DMS114 treated with DMSO at 0.1 percent for 48 hours (cell line): ENCODE measurements around the gene HBZ.
"Not testable (repeated sequence)": the region's sequence is repeated elsewhere in the genome, so short reads cannot be mapped to it uniquely, and the experiment has no call there.

Experiments
- DNase-seq: peaks from one replicate; lab custom pipeline; 2025; ENCODE audit not compliant: unreplicated experiment; lab: John Stamatoyannopoulos, UW

Gene HBZ

DNA sequence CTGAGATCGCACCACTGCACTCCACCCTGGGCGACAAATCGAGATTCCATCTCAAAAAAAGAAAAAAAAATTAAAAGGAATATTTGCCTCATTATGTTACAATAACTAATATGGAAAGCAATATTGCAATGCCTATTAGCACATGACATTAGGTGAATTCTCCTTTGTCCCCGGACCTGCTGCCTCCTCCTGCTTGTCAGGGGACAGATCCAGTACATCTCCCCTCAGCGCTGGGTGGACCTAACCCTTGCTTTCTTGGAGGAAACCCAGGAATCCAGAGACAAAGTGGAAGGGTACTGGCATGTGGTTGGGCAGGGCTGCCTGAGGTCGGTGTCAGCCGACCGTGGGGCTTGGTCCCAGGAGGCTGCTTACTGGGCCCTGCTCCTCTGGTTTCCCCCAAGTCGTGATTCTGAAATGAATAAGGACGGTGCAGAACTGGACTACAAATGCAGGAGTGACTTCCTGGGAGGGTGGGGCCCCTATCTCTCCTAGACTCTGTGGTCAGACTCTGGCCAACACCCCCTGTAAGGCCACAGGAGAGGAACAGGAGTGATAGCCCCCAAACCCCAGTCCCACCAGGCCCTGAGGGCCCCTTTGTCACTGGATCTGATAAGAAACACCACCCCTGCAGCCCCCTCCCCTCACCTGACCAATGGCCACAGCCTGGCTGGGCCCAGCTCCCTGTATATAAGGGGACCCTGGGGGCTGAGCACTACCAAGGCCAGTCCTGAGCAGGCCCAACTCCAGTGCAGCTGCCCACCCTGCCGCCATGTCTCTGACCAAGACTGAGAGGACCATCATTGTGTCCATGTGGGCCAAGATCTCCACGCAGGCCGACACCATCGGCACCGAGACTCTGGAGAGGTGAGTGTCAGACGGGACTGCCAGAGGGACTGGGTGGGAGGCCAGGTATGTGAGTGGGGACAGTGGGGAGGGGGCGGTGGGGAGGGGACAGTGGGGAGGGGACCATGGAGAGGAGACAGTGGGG lies at the start of gene HBZ:
Gene HBZ (plus strand): TSS at position 504 of the 988 bp plus-strand sequence. CDS start 266 bp downstream, at position 770.
- DNase-seq, result no peak

DNA sequence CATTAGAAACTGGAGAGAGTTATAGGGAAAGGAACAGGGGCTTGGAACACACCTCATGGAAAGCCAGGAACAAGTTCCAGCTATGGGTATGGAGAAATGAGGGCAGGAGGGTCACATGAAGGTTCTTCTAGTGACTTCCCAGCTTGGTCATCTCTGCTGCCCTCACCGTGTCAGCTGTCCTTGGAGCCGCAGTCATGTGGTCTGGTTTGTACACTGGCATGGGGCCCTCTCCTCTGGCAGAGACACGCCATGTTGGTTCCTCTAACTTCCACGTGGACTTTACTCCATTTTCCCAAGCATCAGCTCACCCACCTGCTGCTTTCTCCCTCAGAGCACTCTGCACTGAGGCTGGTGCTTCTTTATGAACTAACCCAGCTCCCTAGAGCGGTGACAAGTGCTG lies 48.1 kb upstream of the HBZ start:
- DNase-seq, result no peak

DNA sequence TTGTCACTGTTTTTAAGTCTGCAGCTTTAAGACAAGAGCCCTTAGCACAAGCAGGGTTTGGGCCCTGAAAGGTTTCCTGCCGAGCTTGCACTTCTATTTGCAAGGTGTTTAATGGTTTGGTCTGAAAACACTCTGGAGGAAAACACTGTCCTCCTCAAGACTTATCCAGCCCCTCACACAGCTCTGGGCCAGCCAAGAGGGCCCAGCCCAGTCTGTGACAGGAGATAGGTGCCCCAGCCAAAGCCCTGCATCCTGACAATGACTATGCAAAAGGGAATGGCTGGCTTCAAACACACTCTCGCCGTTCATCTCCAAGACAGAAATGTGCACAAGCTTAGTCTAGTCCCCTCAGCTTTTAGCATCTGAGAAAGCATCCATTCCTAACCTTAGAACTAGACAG lies 47.5 kb upstream of the HBZ start:
- DNase-seq, result no peak

DNA sequence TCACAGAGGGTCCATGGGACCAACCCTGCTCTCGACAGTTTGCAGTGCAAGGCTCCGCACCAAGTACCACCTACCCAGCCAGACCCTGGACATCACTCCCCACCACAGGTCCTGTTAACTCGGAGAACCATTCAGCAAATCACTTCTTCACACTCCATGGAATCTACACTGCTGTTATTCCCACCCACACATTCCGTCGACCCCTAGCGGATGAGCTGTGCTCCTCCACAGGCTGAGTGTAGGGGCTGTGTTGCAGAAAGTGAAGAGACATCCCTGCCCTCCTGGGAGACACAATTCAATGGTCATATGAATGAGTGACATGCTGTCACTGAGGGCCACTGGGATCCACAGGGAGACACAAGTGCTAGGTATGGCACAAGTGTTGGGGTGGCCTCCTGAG lies 46.9 kb upstream of the HBZ start:
- DNase-seq, result no peak

DNA sequence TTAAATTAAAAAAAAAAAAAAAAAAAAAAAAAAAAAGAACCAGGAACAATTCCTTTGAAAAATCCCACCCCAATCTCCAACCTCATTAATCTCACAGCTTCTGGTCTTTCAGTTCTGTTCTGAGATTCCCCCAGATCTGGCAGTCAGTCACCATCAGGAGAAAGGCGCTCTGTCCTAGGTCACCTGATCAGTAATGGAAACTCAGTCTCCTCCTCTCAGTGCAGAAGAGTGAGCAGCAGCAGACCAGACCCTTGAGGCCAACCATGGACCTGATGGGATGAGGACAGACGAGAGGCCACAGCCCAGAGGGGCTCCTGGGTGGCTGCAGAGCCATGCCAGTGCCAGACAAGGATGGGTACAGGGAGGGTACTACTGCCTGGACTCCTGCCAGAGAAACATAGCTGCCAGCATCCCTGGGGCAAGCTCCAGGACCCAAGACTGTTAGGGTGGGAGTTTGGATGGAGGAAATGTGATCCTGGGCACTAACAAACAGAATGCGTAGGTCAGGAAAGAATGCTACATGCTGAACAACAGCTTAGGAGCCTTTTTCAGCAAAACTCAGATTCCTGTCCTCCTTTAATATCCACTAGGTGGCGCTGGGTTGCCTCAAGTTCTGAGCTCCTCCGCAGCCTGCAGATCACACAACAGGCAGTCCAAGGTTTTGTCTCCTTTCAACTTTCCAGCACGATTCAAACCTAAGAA lies 45.7 kb upstream of the HBZ start:
- DNase-seq, result peak; percentile 67

DNA sequence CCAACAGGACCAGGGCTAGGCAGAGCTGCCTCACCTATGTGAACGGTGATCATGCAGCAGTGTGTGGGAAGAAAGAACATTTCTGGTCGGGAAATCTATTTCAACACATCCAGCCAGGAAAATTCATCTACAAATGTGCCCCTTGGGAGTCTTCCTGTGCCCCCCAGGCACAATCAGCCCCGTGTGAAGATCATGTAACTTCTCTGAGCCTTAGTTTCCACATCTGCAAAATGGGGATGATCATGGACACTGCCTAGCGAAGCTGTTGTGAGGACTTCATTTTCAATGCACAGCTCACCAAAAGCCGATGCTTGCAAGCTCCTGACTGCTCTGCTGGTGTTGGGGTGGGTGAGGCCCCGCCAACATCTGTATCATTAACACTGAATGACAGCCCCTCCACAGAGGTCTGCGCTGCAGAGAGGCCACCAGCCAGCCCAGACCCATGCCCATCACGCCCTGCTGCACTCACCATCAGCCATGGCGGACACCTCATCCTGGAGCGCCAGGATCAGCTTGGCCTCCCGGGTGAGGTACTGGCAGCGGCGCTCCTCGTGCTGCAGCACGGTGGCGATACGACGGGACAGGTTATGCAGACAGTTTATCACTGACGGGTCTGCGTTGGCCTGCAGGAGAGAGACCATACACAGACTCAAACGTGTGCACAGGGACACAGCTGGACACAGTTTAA lies 40.1 kb upstream of the HBZ start:
- DNase-seq, result no peak

DNA sequence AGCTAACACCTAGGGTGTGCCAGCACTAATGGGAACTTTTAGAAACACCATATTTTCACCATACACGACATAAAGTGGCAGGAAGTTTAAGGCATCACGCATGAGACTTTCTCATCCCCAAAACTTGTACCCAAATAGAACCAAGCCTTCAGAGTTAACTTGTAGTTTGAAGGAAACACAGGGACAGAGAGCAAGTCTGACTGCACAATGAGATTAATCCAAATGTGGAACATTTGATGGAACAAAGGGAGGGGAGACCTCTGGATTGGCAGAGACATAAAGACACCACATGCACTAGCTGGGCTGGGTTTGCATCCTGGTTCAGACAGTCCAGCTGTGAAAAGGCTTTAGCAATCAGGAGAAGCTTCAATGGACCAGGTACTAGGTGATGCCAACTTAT lies 38.1 kb upstream of the HBZ start:
- no peak for DNase-seq

DNA sequence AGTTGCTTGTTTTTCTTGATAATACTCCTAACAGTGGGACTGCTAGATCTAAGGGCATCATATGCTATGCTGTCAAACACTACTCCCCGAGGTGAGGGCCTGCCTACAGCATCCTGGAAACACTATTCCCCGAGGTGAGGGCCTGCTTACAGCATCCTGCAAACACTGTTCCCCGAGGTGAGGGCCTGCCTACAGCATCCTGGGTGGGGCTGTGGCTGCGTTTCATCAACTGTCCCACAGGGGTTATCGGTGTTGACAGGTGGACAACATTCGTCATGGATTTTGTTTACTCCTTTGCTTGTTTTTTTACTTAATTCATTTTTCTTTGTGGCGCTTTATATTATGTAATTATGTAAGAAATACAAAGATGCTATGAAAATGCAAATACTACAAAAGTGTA lies 36.4 kb upstream of the HBZ start:
- no peak for DNase-seq

DNA sequence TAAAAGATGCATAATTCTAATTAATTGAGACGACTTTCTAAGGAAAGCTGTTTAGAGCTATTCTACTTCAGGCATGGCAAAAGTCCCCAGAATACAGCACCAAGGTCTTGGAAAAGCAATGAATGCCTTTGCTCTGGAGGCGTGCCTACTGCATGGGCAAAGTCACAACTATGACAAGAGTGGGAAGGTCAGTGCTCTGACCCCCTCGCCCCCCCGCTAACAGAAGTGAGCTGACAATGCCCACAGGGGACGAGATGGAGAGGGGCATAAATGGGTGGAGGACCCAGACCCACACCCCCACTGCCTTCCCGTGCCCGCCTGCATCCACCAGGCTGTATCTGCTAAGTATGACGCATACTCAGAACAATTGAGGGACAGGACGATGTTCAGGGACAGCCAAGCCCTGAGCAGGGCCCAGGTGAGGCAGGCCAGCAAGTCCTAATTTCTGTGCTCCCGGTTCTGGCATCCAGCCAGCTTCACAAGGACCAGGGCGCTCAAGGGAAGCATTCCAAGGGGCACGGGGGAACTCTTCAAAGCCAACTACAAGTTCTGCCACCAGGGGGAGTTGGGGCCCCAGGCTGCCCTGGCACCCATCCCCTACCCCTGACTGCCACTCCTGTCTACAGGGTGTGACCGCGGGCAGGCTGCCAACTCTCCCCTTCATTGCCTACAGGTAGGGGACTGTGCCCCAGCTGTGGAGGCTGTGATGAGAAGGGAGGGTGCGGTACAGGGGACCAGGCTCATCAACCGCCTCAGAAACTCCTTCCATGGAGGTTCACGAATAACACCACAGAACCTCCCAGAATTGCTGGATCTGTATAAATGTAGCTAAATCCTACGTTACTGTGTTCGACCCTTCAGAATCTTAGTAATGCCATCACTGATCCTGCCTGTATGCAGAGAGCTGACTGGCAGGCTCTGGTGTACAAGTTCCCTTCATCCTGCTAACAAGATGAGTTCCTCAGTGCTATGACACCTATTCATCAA lies 34.8 kb upstream of the HBZ start:
- DNase-seq, result no peak

DNA sequence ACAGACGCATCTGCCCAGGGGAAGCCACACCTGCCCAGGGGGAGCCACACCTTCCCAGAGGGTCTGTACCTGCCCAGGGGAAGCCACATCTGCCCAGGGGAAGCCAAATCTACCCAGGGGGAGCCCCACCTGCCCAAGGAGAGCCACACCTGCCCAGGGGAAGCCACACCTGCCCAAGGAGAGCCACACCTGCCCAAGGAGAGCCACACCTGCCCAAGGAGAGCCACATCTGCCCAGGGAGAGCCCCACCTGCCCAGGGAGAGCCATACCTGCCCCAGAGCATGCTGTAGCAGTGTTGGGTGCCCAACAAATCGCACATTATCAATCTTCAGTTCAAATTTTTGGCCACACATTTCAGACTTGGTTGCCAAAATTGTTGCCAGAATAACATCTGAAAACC lies 33.6 kb upstream of the HBZ start:
- DNase-seq, result no peak

DNA sequence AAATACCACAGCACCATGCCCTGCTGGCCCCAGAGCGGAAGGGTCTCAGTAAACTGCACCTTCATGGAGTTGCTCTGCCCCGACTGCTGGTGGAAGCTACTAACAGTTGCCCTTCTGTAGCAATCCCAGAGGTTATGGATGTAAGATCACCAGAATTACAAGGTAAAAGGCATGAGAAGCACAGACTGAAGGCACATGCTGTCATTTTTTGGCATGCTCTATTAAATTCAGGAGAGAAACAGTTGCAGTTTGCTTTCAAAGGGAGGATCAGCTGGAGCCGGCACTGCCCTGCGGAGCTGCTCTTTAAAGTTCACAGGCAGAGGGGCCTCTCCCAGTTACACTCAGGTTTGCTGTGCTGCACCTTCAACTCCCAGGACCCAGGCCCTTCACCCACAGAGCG lies 33.1 kb upstream of the HBZ start:
- no peak for DNase-seq

DNA sequence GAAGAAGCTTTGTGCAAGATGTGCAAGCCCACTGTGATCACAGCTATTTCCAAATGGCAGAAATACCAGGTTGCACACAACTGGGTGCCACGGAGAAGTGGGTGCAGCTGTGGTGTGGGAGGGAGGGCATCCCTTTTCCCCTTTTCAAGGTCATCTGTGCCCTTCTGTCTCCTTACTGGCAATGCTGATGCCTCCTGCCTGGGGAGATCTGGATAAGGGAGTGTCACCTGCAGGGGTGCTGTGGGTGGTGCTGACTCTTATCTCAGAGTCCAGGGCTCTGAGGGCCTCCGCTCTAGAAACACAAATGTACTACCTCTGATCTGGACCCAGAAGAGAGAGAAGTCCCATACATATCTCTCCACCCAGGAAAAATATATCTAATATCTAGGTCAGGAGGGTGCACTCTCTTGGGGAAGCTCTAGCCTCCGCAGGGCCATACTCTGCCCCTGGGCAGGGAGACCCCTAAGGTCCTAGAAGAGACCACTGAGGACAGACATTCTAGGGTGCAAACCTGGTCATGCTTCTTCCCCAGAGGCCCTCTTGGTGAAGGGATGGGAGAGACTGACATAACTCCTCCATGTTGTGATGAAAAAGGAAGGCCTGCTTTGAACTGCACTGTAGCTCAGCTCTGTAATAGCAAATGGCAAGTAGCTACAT lies 32.5 kb upstream of the HBZ start:
- no peak for DNase-seq

DNA sequence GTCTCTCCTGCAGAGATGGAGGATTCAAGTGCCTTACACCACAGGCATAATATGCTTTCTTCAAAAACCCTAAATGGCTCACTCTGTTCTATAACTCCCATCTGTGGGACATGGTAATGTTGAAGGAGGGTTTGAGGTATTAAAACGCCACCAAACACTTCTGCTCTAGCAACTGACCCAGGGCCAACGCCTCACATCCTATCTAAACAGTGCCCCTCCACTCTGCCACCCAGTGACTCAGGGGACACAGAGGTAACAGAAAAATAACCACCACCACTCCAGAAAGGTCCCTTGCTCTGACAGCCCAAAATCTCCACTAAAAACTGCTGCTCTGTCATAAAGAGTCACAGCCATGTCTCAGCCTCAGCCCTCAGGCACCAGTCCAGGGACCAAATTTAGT lies 31.7 kb upstream of the HBZ start:
- no peak for DNase-seq

DNA sequence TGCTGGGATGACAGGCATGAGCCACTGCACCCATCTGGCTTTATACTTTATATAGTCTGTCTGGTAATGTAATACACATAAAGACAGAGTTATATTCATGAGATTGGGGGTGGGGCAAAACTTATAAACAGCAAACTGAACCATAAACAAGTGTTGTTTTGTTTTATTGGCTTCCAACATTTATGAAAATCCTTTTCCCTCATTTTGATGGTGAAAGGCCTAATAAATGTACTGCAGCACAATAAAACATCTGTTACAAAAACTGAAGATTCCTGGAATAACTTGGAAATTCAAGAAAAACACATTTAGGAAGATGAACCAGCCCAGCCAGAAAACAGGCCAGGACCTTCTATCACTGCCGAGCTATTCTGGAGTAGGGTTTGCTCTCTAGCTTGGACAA lies 30.1 kb upstream of the HBZ start:
- no peak for DNase-seq

DNA sequence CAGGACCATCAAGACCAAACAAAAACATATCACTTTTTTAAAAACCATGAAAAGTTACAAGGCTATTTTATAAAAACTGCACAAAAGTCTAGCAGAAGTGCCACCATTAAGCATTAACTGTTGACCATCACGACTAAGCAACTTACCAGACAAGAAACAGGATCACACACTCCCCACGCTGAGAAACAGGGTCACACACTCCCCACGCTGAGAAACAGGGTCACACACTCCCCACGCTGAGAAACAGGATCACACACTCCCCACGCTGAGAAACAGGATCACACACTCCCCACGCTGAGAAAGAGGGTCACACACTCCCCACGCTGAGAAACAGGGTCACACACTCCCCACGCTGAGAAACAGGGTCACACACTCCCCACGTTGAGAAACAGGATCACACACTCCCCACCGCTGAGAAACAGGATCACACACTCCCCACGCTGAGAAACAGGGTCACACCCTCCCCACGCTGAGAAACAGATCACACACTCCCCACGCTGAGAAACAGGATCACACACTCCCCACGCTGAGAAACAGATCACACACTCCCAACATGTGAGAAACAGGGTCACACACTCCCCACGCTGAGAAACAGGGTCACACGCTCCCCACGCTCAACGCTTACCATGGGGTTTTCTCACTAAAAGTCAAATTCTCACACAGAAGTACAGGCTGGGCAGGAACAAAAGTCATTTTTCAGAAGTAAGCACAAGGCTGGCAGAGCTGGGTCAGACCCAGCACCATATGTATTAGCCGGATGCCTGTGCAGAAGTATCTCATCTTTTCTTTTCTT lies 28.7 kb upstream of the HBZ start:
- DNase-seq, result not testable (repeated sequence)

DNA sequence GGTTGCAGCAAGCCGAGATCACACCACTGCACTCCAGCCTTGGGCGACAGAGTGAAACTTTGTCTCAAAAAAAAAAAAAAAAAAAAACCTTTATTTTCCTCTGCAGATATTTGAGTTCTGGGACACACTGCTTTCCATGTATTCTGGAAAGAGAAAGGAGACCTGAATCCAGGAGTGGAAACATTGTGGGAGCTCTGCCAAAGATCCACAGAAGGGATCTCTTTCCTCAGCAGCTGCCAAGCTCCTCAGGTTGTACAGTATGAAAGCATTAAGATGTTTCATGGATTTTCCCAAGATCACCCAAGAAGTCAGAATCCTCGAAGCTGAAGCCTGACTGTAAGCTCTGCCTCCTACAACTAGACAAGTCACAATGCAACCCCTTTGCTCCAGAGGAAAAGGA lies 27.4 kb upstream of the HBZ start:
- DNase-seq, result no peak

DNA sequence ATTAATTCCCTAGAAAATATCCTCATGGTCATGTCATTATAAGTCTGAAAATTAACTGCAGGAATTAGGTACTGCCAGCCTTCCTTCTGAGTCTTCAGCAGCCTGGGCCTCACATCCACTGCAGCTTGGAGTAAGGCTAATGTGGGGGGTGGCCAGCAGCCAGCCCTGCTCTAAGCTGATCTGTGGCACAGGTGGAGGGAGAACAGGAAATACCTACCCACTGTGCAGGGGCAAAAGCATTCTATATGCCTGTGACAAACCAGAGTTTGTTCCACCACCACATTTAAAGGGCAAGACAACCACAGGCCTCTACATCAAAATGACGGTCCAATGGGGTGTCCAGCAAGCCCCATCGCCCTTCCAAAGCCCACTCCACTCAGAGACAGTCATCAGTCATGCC lies 23.4 kb upstream of the HBZ start:
- DNase-seq, result no peak

DNA sequence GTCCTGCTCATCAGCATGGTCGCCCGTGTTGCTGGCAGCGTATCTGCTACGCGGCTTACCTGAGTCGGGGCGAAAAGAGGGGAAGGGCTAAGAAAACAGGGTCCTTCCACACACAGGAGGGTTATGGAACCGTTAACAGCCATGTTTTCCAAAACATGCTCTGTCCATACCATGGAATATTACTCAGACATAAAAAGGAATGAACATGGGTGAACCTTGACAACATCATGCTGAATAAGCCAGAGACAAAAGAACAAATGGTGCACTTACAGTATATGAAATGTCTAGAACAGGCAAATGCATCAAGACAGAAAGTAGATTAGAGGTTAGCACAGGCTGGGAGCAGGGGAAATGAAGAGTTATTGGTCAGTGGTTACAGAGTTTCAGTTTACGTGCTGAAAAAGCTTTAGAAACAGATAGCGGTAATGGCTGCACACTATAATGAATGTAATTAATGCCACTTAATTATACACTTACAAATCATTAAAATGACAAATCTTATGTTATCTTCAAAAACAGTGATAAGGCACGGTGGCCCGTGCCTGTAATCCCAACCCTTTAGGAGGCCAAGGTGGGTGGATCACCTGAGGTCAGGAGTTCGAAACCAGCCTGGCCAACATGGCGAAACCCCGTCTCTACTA lies 21.8 kb upstream of the HBZ start:
- DNase-seq, result no peak

DNA sequence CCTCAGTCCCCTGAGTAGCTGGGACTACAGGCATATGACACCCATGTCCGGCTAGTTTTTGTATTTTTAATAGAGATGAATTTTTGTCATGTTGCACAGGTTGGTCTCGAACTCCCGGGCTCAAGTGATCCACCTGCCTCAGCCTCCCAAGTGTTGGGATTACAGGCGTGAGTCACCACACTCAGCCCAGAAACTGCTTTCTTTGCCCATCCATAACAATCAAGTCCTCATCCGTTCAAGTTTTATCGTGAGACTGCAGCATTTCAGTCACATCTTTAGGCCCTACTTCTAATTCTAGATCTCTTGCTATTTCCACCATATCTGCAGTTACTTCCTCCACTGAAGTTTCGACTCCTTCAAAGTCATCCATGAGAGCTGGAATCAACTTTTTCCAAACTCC lies 20.3 kb upstream of the HBZ start:
- DNase-seq, result no peak
